SJSA1 (cell line): ENCODE data around the gene POLR3A. TPM values are rescaled to one million over a fixed set of nuclear protein-coding genes. Genes with fewer than 3 reads are reported as not detected.

Source experiments
- DNase-seq, 2 experiments: peaks; one replicate each; pipeline ENCODE4 v3.0.0-alpha.2; 2015 to 2020; ENCODE audit warnings: low spot score in 2 of 2, low read depth in 1 of 2
- H3K27ac ChIP-seq: fragments of 250-450 bp; sonication (Bioruptor Pico); 2 replicates; pipeline ENCODE4 v1.5.1; 2020; ENCODE audit warnings: mild to moderate bottlenecking, moderate library complexity
- H3K27me3 ChIP-seq: fragments of 250-450 bp; sonication (Bioruptor Pico); replicated peaks from 2 replicates; pipeline ENCODE4 v1.5.1; 2020; ENCODE audit warnings: mild to moderate bottlenecking, moderate library complexity
- H3K36me3 ChIP-seq: fragments of 250-450 bp; sonication (Bioruptor Pico); 2 replicates; pipeline ENCODE4 v1.5.1; 2020; ENCODE audit warnings: mild to moderate bottlenecking
- H3K4me1 ChIP-seq: fragments of 250-450 bp; sonication (Bioruptor Pico); replicated peaks from 2 replicates; pipeline ENCODE4 v1.6.1; 2021; ENCODE audit warnings: mild to moderate bottlenecking
- H3K4me3 ChIP-seq: fragments of 250-450 bp; sonication (Bioruptor Pico); 2 replicates; pipeline ENCODE4 v1.5.1; 2020; ENCODE audit warnings: mild to moderate bottlenecking
- H3K9me3 ChIP-seq: fragments of 250-450 bp; sonication (Bioruptor Pico); replicated peaks from 2 replicates; pipeline ENCODE4 v1.5.1; 2020; ENCODE audit warnings: mild to moderate bottlenecking
- total RNA-seq: library from RNA; depleted of rRNA; stranded (reverse); fragments of >200 nt; shearing (Covaris generic); gene quantifications from 2 replicates; pipeline ENCODE4 v1.2.3, GENCODE V29; 2014

The POLR3A gene
- total RNA-seq, 1 experiment from 2014 or later, result 10.8 TPM

DNA sequence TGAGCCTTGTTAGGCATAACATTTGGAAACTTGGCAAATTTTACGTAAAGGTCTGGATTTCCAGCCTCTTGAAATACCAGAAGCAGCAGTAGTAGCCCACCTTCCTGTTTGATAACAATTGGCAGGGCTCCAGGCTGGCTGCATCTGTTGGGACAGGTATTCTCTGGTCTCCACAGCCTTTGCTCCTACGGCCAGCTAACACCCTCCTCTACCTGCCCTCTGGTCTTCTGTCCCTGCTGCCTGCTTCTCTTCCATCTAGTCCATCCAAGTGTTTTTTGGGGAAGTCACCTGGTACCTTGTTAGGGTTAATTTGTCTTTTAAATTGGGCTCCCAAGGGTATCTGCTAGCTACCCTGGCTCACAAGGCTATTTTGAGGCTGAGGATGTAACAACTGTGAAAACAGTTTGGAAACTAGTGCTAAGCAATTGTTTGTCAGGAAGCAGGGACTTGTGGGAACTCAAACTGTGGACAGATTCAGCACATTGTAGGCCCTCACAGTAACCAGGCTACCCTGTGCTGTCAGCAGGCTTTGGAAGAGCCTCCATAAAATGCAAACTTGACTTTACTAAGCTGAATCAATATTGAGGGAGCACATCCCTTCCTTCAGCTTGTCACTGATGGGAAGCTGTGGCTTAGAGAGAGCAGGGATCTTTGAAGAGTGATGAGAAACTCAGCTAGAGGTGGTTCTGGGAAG, 12.9 kb upstream of the POLR3A start:
- Histone ChIP-seq H3K4me1 (no peaks in the 10 kb centered on the region), H3K9me3 (no peaks in the 10 kb centered on the region), H3K27ac (no peak overlapping the region), H3K27me3 (no peaks in the 10 kb centered on the region), H3K4me3 (no peak overlapping the region), H3K36me3 (peaks cover 63% of the 10 kb centered on the region)
- no peak for DNase-seq

- Histone ChIP-seq H3K27ac (no peak overlapping the region), H3K4me1 (no peaks in the 10 kb centered on the region), H3K4me3 (no peak overlapping the region), H3K9me3 (no peaks in the 10 kb centered on the region), H3K27me3 (no peaks in the 10 kb centered on the region), H3K36me3 (peaks cover 71% of the 10 kb centered on the region)
- no peak for DNase-seq
Observed at GRCh38 chr10:78041170-78042057, 12.1 kb upstream of the POLR3A start.

DNA sequence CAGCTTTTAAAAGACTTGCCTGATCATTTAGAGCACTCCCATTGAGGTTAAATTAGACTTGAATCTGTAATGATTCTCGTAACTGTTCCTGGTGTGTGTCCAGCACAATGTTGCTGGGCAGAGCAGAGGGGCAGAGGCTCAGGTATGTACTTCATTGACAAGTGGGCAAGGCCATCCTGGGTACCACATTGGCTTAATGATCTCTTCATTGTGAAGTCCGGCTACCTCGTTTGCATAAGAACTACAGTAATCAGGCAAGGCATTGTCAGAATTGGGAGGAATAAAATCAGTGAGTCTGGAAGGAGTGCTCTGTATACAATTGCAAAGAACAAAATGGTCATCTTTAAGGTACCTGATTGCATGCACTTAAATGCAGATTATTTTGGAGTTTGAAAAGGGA, 10.4 kb upstream of the POLR3A start:
- Histone ChIP-seq H3K27me3 (no peaks in the 10 kb centered on the region), H3K4me3 (no peak overlapping the region), H3K36me3 (peaks cover 88% of the 10 kb centered on the region), H3K27ac (no peak overlapping the region), H3K9me3 (no peaks in the 10 kb centered on the region), H3K4me1 (peaks cover 6% of the 10 kb centered on the region)
- DNase-seq, result no peak

GRCh38 chr10:78038791-78039547, 9.7 kb upstream of the POLR3A start:
- H3K4me1 ChIP-seq, result peaks cover 8% of the 10 kb centered on the region
- no peak overlapping the region for H3K4me3 ChIP-seq
- no peak for DNase-seq
- no peaks in the 10 kb centered on the region for H3K9me3 ChIP-seq
- peaks cover 93% of the 10 kb centered on the region for H3K36me3 ChIP-seq
- no peaks in the 10 kb centered on the region for H3K27me3 ChIP-seq
- no peak overlapping the region for H3K27ac ChIP-seq

GRCh38 chr10:78038105-78038504, 8.8 kb upstream of the POLR3A start:
- Histone ChIP-seq H3K9me3 (no peaks in the 10 kb centered on the region), H3K4me3 (no peak overlapping the region), H3K36me3 (peaks cover 87% of the 10 kb centered on the region), H3K27ac (no peak overlapping the region), H3K4me1 (peaks cover 8% of the 10 kb centered on the region), H3K27me3 (no peaks in the 10 kb centered on the region)
- DNase-seq, result no peak

DNA sequence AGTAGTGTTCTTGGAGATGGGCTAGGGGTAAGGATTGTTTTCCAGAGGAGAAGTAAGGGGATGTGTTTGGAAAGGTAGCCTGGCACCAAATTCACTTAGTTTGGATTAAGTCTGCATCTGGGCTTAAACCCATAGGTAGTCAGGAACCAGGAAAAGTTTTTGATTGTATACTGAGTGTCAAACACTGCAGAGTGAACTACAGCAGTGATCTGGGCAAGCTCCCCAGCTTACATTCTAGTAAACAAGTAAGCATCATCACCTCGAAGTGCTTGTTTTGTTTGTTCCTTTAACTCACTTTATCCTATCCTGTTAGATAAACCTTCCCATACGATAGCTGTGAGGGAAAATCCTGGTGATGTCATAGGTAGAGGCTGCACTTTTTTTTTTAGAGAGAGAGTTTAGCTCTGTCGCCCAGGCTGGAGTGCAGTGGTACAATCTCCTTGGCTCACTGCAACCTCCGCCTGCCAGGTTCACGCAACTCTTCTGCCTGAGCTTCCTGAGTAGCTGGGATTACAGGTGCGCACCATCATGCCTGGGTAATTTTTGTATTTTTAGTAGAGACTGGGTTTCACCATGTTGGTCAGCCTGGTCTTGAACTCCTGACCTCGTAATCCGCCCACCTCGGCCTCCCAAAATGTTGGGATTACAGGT, 6.7 kb upstream of the POLR3A start:
- Histone ChIP-seq H3K27ac (no peak overlapping the region), H3K9me3 (no peaks in the 10 kb centered on the region), H3K4me1 (peaks cover 8% of the 10 kb centered on the region), H3K27me3 (no peaks in the 10 kb centered on the region), H3K4me3 (no peak overlapping the region), H3K36me3 (peaks cover 67% of the 10 kb centered on the region)
- DNase-seq, result no peak

- peaks cover 61% of the 10 kb centered on the region for H3K36me3 ChIP-seq
Observed at GRCh38 chr10:78035437-78035836, 6.1 kb upstream of the POLR3A start.

GRCh38 chr10:78035025-78035424, 5.7 kb upstream of the POLR3A start:
- Histone ChIP-seq H3K4me1 (peaks cover 9% of the 10 kb centered on the region), H3K27ac (no peak overlapping the region; the same call in 1 of the 2 replicates), H3K36me3 (peaks cover 57% of the 10 kb centered on the region), H3K27me3 (no peaks in the 10 kb centered on the region), H3K9me3 (no peaks in the 10 kb centered on the region), H3K4me3 (peak overlapping the region; percentile 65)
- no peak for DNase-seq

More at GRCh38 chr10:78035437-78035836, 6.1 kb upstream of the POLR3A start:
- Histone ChIP-seq H3K4me1 (peaks cover 8% of the 10 kb centered on the region), H3K27ac (no peak overlapping the region), H3K9me3 (no peaks in the 10 kb centered on the region), H3K27me3 (no peaks in the 10 kb centered on the region), H3K4me3 (no peak overlapping the region)
- no peak for DNase-seq

DNA sequence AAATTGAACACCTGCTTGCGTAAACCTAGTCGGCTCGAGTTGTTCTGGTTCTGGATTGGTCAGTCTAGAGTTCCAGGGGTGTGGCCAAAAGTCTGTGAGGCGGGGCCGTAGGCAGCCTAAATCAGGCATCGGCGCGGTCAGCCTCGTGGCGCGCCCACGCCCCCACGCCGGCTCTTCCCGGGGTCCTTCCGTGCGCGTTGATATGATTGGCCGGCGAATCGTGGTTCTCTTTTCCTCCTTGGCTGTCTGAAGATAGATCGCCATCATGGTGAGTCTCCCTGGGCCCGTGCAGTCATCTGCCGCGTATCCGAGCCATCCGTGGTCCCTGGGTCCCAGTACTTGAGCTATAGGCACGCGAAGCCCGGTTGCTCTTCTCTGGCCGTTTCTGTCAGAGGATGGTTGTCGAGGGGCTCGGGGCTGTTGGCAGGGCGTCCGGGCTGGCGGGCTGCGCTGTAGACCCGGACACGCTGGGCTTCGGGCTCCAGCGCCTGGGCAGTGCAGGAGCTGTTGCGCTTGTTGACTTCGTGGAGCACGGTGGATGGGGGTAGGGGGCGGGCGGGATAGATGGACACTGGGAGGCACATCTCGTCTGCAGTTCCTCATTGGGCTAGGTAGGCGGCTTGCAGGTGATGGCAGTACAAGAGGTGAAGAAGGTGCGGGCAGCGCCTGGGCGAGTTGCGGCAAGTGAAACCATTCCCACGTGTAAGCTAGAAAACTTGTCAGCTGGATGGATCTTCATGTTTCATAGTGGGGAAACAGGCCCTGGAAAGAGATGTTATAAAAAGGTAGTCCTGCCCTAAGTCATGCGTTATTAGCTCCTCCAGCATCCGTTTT, 4.5 kb upstream of the POLR3A start, which contains the start of gene RPS24:
TSS of gene RPS24 (plus strand) at position 227 of the 834 bp plus-strand sequence. CDS start at position 266, 39 bp downstream.
- Histone ChIP-seq H3K4me1 (peaks cover 13% of the 10 kb centered on the region), H3K9me3 (no peaks in the 10 kb centered on the region), H3K4me3 (peak within 1 kb of the TSS; percentile 65), H3K27ac (peak within 1 kb of the TSS; percentile 3), H3K27me3 (no peaks in the 10 kb centered on the region), H3K36me3 (peaks cover 45% of the 10 kb centered on the region)
- peak; percentile 94 to 96 for DNase-seq

DNA sequence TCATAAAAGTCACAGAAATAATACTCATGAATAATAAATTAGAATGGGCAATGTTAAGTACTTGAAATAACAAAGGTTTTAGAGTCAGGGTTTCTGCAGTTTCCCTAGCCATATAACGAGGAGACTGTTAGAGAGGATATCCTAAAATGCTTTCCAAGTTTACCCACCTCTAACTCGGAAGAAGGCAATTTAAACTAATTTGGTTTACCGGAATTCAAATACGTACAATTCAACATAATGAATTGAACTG, 4.0 kb upstream of the POLR3A start:
- DNase-seq, result no peak
- H3K36me3 ChIP-seq, result peaks cover 41% of the 10 kb centered on the region
- no peak overlapping the region for H3K27ac ChIP-seq
- H3K9me3 ChIP-seq, result no peaks in the 10 kb centered on the region
- no peaks in the 10 kb centered on the region for H3K27me3 ChIP-seq
- peak overlapping the region; percentile 65 for H3K4me3 ChIP-seq
- H3K4me1 ChIP-seq, result peaks cover 16% of the 10 kb centered on the region

GRCh38 chr10:78028438-78029268, 662 bp downstream of the POLR3A start:
- Histone ChIP-seq H3K36me3 (peaks cover 31% of the 10 kb centered on the region), H3K27ac (no peak overlapping the region), H3K4me3 (peak overlapping the region; percentile 69), H3K9me3 (no peaks in the 10 kb centered on the region), H3K4me1 (peaks cover 31% of the 10 kb centered on the region), H3K27me3 (no peaks in the 10 kb centered on the region)
- DNase-seq, result no peak

DNA sequence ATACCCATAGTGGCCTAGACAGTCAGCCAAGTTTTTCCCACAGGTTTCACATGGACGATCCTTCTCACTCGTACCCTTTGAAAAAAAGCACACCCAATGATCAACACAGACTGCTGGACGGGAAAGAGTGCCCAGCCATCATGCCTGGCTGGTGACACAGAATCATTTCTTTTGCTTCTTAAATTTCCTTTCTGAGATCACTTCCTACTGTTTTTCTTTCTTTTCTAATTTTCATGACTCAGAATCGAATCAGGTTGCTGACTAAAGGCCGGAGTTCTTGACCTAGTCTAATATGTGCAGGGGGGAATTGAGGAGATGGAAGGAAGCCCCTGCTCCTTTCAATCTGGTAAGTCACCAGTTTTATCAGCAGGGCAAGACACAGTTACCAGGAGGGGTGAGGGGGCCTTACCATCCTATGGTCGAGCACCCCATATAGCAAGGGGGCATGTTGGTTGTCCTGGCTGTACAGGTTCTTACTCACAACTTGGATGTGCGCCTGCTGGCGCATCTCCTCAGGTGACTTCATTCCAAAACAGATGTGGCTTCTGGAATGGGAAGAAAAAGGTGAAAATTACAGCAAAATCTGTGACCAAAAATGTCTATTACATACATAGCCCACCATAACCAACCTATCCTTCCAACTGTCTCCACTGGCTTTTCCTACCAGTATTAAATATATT, 3.5 kb downstream of the POLR3A start:
- Histone ChIP-seq H3K4me1 (peaks cover 31% of the 10 kb centered on the region), H3K27ac (peak overlapping the region; percentile 4; the same call in 1 of the 2 replicates), H3K4me3 (no peak overlapping the region), H3K9me3 (no peaks in the 10 kb centered on the region), H3K27me3 (no peaks in the 10 kb centered on the region), H3K36me3 (peaks cover 58% of the 10 kb centered on the region)
- DNase-seq, result peak in 1 of 2 experiments; percentile 37
